ENCODE measurements around the gene PLSCR1. TPM values are rescaled to one million over a fixed set of nuclear protein-coding genes. Genes with fewer than 3 reads are reported as not detected.

Gene PLSCR1
- polyA plus RNA-seq, 1 donor from 2014 or later: 0.78 TPM

- no peaks in the 10 kb centered on the region for H3K9me3 ChIP-seq (ENCODE audit: low read length)
- no peak overlapping the region for H2AFZ ChIP-seq (ENCODE audit: low read depth, low read length)
- H3K9ac ChIP-seq (ENCODE audit: low read length): no peak overlapping the region
- no peaks in the 10 kb centered on the region for H3K79me2 ChIP-seq (replicated peaks; ENCODE audit: insufficient read depth, low read length)
- H3K27ac ChIP-seq (ENCODE audit: low read length): no peak overlapping the region
- H4K20me1 ChIP-seq (ENCODE audit: insufficient read depth): no peaks in the 10 kb centered on the region
- no peak overlapping the region for H3K4me2 ChIP-seq (ENCODE audit: low read length)
- no peaks in the 10 kb centered on the region for H3F3A ChIP-seq (ENCODE audit: insufficient read depth, low read length, poor library complexity, severe bottlenecking)
- no peaks in the 10 kb centered on the region for H3K9me2 ChIP-seq (ENCODE audit: insufficient read depth, low read length)
- no peaks in the 10 kb centered on the region for H3K36me3 ChIP-seq (ENCODE audit: insufficient read depth, low read length)
- no peak overlapping the region for H3K4me3 ChIP-seq (ENCODE audit: low read length)
- TF ChIP-seq POLR2AphosphoS5 (IDR thresholded peaks at IDR 0.05) (no peak), CTCF (IDR thresholded peaks at IDR 0.05; ENCODE audit: poor library complexity, severe bottlenecking) (no peak), MXI1 (conservative IDR thresholded peaks at IDR 0.05; ENCODE audit: poor library complexity, severe bottlenecking) (no peak), TAF1 (IDR thresholded peaks at IDR 0.05; ENCODE audit: low read depth) (no peak), RAD21 (conservative IDR thresholded peaks at IDR 0.05) (no peak), SMC3 (conservative IDR thresholded peaks at IDR 0.05; ENCODE audit: poor library complexity) (no peak), EZH2 (IDR thresholded peaks at IDR 0.05; ENCODE audit: borderline replicate concordance, insufficient read depth, low read length, poor library complexity, severe bottlenecking) (no peak), EP300 (conservative IDR thresholded peaks at IDR 0.05; ENCODE audit: poor library complexity, severe bottlenecking) (no peak), REST (IDR thresholded peaks at IDR 0.05; ENCODE audit: borderline replicate concordance) (no peak)
- H3K27me3 ChIP-seq (ENCODE audit: insufficient read depth, low read depth, low read length): no peaks in the 10 kb centered on the region
Observed at GRCh38 chr3:146502887-146503460, 41.4 kb downstream of the PLSCR1 start.

- no peak overlapping the region for H3K9ac ChIP-seq (ENCODE audit: low read length)
- H4K20me1 ChIP-seq (ENCODE audit: insufficient read depth): no peaks in the 10 kb centered on the region
- no peak for TF ChIP-seq CTCF (IDR thresholded peaks at IDR 0.05; ENCODE audit: poor library complexity, severe bottlenecking)
- no peak for TF ChIP-seq SMC3 (conservative IDR thresholded peaks at IDR 0.05; ENCODE audit: poor library complexity)
- no peaks in the 10 kb centered on the region for H3K79me2 ChIP-seq (replicated peaks; ENCODE audit: insufficient read depth, low read length)
- no peak overlapping the region for H3K4me2 ChIP-seq (ENCODE audit: low read length)
- H3K9me3 ChIP-seq (ENCODE audit: low read length): no peaks in the 10 kb centered on the region
- H3K36me3 ChIP-seq (ENCODE audit: insufficient read depth, low read length): no peaks in the 10 kb centered on the region
- no peaks in the 10 kb centered on the region for H3K9me2 ChIP-seq (ENCODE audit: insufficient read depth, low read length)
- H3K27ac ChIP-seq (ENCODE audit: low read length): no peak overlapping the region
- H2AFZ ChIP-seq (ENCODE audit: low read depth, low read length): no peak overlapping the region
- H3K4me3 ChIP-seq (ENCODE audit: low read length): no peak overlapping the region
- no peaks in the 10 kb centered on the region for H3K27me3 ChIP-seq (ENCODE audit: insufficient read depth, low read depth, low read length)
- H3F3A ChIP-seq (ENCODE audit: insufficient read depth, low read length, poor library complexity, severe bottlenecking): no peaks in the 10 kb centered on the region
Observed at GRCh38 chr3:146501752-146502151, 42.7 kb downstream of the PLSCR1 start.

Measured in neural cell (in vitro differentiated cells).